ENCODE measurements around the gene ZKSCAN7.
A peak's percentile ranks its signal among the peaks of the same experiment; 100 is the strongest.

Gene ZKSCAN7

DNA sequence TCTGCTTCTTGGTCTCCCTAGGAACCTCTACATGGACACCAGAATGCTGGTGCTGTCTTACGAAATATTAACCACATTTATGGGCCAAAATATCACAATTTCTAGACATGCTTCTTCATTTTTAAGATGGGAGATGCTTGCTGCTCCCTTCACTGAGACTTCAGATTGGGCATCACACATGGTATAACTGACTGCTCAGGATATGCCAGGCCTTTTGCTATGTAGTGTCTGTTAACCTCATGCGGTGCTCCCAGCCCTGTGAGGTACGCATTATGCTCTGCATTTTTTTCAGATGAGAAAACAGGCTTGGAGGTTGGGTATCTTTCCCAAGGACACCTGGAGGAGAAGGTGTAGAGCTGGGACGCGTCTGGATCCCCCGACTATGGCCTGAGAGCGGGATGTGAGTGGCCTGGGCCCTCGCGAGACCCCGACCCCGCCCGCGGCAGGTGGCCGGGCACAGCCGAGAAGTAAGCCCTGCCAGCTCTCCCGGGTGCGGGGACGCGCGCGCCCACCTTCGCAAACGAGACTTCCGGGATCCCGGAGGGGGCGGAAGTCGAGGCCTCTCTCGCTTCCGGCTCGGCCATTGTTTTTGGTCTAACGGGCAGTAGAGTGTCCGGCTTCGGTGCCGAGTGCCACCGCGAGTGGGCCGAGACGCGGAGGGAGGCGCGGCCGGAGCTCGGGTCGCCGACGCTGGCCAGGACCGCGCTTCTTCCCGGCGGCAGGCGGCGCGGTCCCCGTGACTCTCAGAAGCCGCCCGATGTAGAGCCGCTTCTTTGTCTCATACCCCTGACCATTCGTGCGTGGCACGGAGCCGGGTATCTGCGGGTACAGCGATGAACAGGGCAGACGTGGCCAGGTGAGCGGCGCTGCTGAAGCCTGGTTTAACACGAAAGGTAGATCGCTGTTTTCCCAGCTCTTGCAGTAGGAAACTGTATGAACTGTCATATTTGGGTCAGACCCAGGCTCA is at the start of gene ZKSCAN7:
ZKSCAN7 (plus strand) TSS at position 568 of the 967 bp plus-strand sequence. CDS start 1,855 bp downstream, outside the sequence.
- H3K27me3 ChIP-seq (ENCODE audit: insufficient read depth, low read length) = peaks cover 40% of the 10 kb centered on the region
- 0 out of 2 replicates have a peak, but pooled peaks cover 3% of the 10 kb centered on the region for H3K4me1 ChIP-seq (ENCODE audit: insufficient read depth, low read length)
- H3K9me3 ChIP-seq (ENCODE audit: insufficient read depth, low read depth, low read length) = peaks cover 7% of the 10 kb centered on the region; the same call in 1 of the 2 replicates
- H3K27ac ChIP-seq (ENCODE audit: low read length) = peak within 1 kb of the TSS; percentile 13
- H3K36me3 ChIP-seq (ENCODE audit: insufficient read depth, low read depth, low read length) = peaks cover 30% of the 10 kb centered on the region
- H3K4me3 ChIP-seq (ENCODE audit: low read length) = peak within 1 kb of the TSS; percentile 99
- H3K9ac ChIP-seq (ENCODE audit: low read depth, low read length) = peak within 1 kb of the TSS; percentile 97

DNA sequence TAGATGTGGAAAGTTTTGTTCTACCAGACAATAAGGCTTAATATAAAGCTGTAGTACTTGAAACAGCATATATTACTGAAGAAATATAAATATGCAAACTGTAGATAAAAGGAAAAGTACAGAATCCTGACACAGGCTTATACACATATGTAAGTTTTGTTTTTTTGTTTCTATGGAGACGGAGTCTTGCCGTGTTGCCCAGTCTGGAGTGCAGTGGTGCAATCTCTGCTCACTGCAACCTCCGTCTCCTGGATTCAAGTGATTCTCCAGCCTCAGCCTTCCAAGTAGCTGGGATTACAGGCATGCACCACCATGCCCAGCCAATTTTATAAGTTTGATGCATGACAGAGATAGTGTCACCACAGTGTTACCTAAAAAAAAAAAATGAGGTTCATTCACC is 48.4 kb upstream of the ZKSCAN7 start:
- Histone ChIP-seq H3K4me3 (ENCODE audit: low read length) (no peak overlapping the region), H3K9ac (ENCODE audit: low read depth, low read length) (no peak overlapping the region), H3K27me3 (ENCODE audit: insufficient read depth, low read length) (no peaks in the 10 kb centered on the region), H3K4me1 (ENCODE audit: insufficient read depth, low read length) (peaks cover 14% of the 10 kb centered on the region), H3K36me3 (ENCODE audit: insufficient read depth, low read depth, low read length) (peaks cover 15% of the 10 kb centered on the region), H3K27ac (ENCODE audit: low read length) (no peak overlapping the region), H3K9me3 (ENCODE audit: insufficient read depth, low read depth, low read length) (peaks cover 10% of the 10 kb centered on the region)

DNA sequence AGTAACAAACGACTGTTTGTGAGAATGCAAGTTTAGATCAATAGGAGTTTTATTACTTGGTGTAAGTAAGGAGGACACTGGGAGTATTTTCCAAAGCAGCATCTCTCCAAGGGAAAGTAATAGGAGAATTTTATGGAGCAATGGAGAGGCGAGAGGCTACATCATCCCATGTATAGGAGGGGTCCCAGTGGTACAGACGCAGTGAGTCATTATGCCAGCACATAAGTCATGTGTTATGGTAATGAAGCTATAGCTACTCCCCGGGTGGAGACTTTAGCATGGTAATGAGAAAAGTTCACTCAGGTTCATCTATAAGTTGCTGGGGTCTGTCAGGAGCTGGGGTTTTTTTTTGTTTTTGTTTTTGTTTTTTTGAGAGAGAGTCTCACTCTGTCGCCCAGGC is 48.0 kb upstream of the ZKSCAN7 start:
- Histone ChIP-seq H3K27ac (ENCODE audit: low read length) (no peak overlapping the region), H3K9ac (ENCODE audit: low read depth, low read length) (no peak overlapping the region), H3K4me1 (ENCODE audit: insufficient read depth, low read length) (peaks cover 14% of the 10 kb centered on the region), H3K4me3 (ENCODE audit: low read length) (no peak overlapping the region), H3K9me3 (ENCODE audit: insufficient read depth, low read depth, low read length) (peaks cover 6% of the 10 kb centered on the region), H3K36me3 (ENCODE audit: insufficient read depth, low read depth, low read length) (peaks cover 11% of the 10 kb centered on the region), H3K27me3 (ENCODE audit: insufficient read depth, low read length) (no peaks in the 10 kb centered on the region)

DNA sequence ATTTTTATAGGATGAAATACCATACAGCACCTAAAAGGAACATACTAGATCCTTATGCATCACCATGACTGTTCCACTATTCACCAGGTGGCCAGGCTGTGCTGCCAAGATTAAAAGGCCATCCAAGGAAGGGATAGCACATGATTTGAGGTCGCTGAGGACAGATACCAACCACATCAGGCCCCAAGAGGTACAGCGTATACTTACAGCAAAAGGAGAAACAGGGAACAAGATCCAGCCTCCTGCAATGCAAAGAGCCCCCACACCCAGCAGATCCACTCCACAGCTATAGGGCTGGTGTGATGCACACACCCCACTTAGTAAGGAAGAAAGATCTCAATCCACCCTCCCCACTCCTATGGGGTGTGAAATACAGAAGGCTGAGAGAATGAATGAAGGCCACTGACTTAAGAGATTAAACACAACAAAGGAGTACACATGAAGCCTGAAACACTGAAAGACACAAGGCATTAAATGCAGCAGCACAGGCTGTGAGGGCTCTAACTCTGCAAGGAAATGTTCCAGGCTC is 45.5 kb upstream of the ZKSCAN7 start:
- Histone ChIP-seq H3K4me3 (ENCODE audit: low read length) (peak overlapping the region; percentile 89), H3K9me3 (ENCODE audit: insufficient read depth, low read depth, low read length) (no peaks in the 10 kb centered on the region), H3K36me3 (ENCODE audit: insufficient read depth, low read depth, low read length) (0 out of 2 replicates have a peak, but pooled peaks cover 4% of the 10 kb centered on the region), H3K9ac (ENCODE audit: low read depth, low read length) (peak overlapping the region; percentile 91), H3K27ac (ENCODE audit: low read length) (no peak overlapping the region), H3K27me3 (ENCODE audit: insufficient read depth, low read length) (no peaks in the 10 kb centered on the region), H3K4me1 (ENCODE audit: insufficient read depth, low read length) (peaks cover 14% of the 10 kb centered on the region)

DNA sequence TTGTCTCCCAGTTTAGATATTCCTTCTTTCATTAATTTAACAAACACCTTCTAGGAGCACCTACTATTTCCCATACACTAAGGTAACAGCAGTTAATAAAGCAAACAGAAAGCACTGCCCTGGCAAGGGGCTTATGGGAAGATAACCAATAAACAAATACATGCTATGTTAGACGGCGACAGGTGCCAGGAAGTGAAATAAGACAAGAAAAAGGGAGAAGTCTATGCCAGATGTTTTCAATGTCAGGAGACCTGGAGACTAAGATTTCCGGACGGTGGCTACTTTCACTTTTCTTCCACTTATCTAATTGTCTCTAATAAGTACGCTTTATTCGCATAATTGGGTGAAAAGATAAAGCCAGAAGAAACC is 45.0 kb upstream of the ZKSCAN7 start:
- Histone ChIP-seq H3K9ac (ENCODE audit: low read depth, low read length) (peak overlapping the region; percentile 91), H3K36me3 (ENCODE audit: insufficient read depth, low read depth, low read length) (0 out of 2 replicates have a peak, but pooled peaks cover 4% of the 10 kb centered on the region), H3K27ac (ENCODE audit: low read length) (no peak overlapping the region)

DNA sequence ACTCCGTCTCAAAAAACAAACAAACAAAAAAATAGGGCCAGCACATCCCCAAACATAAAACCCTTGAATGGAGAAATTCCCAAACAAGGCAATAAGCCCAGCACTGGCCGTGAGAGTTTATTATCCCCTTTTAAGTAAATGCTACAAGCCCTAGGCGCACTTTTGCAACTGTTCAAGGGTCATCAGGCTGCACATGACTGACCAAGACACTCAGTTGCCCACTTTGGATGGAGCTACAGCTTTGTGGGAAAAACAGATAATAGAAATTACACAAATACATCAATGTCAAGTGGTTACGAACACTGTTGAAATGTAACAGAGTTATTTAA is 43.8 kb upstream of the ZKSCAN7 start:
- Histone ChIP-seq H3K27ac (ENCODE audit: low read length) (no peak overlapping the region), H3K9ac (ENCODE audit: low read depth, low read length) (peak overlapping the region; percentile 88; the same call in 1 of the 2 replicates), H3K27me3 (ENCODE audit: insufficient read depth, low read length) (no peaks in the 10 kb centered on the region), H3K4me1 (ENCODE audit: insufficient read depth, low read length) (peaks cover 14% of the 10 kb centered on the region), H3K36me3 (ENCODE audit: insufficient read depth, low read depth, low read length) (no peaks in the 10 kb centered on the region), H3K4me3 (ENCODE audit: low read length) (peak overlapping the region; percentile 90), H3K9me3 (ENCODE audit: insufficient read depth, low read depth, low read length) (no peaks in the 10 kb centered on the region)

More for the DNA sequence above, 45.0 kb upstream of the ZKSCAN7 start:
- Histone ChIP-seq H3K4me1 (ENCODE audit: insufficient read depth, low read length) (peaks cover 14% of the 10 kb centered on the region), H3K4me3 (ENCODE audit: low read length) (peak overlapping the region; percentile 89), H3K27me3 (ENCODE audit: insufficient read depth, low read length) (no peaks in the 10 kb centered on the region), H3K9me3 (ENCODE audit: insufficient read depth, low read depth, low read length) (no peaks in the 10 kb centered on the region)

DNA sequence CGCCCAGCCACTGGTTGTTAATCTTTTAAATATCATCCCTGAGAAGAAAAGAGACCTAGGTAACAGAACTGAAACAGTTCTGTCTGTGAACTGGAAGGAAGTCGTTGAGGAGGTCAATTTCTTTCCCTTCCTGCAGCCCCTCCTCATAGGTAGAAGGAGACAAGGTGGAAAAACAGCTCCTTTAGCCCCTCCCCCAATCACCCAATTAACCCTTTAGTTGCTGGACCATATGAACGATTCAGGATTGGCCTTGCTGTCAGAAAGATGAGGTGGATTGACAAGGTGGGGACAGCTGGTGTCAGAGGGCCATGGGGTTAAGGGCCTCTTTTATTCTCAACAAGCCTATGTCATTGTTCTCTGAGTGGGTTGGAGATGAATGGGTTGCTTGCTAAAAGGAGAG is 41.5 kb upstream of the ZKSCAN7 start:
- Histone ChIP-seq H3K9ac (ENCODE audit: low read depth, low read length) (no peak overlapping the region), H3K36me3 (ENCODE audit: insufficient read depth, low read depth, low read length) (no peaks in the 10 kb centered on the region), H3K4me1 (ENCODE audit: insufficient read depth, low read length) (peaks cover 9% of the 10 kb centered on the region)

DNA sequence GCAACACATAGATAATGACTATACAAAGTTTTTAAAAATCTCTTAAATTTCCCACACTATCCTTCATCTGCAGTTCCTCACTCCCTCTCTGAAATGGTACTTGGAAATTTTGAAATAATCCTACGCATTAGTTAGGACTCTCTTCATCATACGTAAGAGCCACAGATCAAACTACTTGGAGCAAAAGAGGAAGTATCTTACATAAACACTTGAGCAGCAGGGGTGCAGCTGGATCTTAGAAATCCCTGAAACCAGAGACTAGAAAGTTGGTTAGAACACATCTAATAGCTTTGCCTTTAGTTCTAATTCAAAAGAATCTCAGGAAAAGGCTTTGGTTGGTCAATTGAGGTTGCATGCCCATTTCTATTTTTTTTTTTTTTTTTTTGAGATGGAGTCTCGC is 38.8 kb upstream of the ZKSCAN7 start:
- H3K27ac ChIP-seq (ENCODE audit: low read length) = no peak overlapping the region

More for the DNA sequence above, 41.5 kb upstream of the ZKSCAN7 start:
- Histone ChIP-seq H3K27me3 (ENCODE audit: insufficient read depth, low read length) (no peaks in the 10 kb centered on the region), H3K27ac (ENCODE audit: low read length) (no peak overlapping the region), H3K9me3 (ENCODE audit: insufficient read depth, low read depth, low read length) (no peaks in the 10 kb centered on the region), H3K4me3 (ENCODE audit: low read length) (no peak overlapping the region)

DNA sequence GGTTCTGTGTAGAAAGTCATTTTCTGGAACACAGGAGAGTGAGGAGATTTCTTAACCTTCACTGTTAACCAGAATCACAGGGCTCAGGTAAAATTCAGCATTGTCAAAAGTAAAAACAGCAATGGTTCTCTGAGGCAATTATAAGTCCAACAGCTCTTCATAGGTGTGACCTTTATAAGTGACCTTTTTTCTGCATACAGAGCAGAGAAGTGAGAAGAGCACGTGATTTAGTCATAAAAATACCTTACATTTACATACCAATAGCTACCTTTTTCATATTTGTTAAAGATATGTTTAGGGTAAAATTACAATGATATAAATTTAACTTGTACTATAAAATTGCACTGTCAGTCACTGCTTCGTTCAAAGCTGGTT is 36.2 kb upstream of the ZKSCAN7 start:
- H3K4me3 ChIP-seq (ENCODE audit: low read length) = no peak overlapping the region
- no peaks in the 10 kb centered on the region for H3K27me3 ChIP-seq (ENCODE audit: insufficient read depth, low read length)
- H3K27ac ChIP-seq (ENCODE audit: low read length) = no peak overlapping the region
- H3K9me3 ChIP-seq (ENCODE audit: insufficient read depth, low read depth, low read length) = no peaks in the 10 kb centered on the region
- no peaks in the 10 kb centered on the region for H3K36me3 ChIP-seq (ENCODE audit: insufficient read depth, low read depth, low read length)
- no peak overlapping the region for H3K9ac ChIP-seq (ENCODE audit: low read depth, low read length)
- H3K4me1 ChIP-seq (ENCODE audit: insufficient read depth, low read length) = no peaks in the 10 kb centered on the region; the same call in 1 of the 2 replicates

More for the DNA sequence above, 38.8 kb upstream of the ZKSCAN7 start:
- Histone ChIP-seq H3K27me3 (ENCODE audit: insufficient read depth, low read length) (no peaks in the 10 kb centered on the region), H3K4me3 (ENCODE audit: low read length) (no peak overlapping the region), H3K9me3 (ENCODE audit: insufficient read depth, low read depth, low read length) (no peaks in the 10 kb centered on the region), H3K9ac (ENCODE audit: low read depth, low read length) (no peak overlapping the region), H3K4me1 (ENCODE audit: insufficient read depth, low read length) (peaks cover 3% of the 10 kb centered on the region; the same call in 1 of the 2 replicates), H3K36me3 (ENCODE audit: insufficient read depth, low read depth, low read length) (no peaks in the 10 kb centered on the region)

DNA sequence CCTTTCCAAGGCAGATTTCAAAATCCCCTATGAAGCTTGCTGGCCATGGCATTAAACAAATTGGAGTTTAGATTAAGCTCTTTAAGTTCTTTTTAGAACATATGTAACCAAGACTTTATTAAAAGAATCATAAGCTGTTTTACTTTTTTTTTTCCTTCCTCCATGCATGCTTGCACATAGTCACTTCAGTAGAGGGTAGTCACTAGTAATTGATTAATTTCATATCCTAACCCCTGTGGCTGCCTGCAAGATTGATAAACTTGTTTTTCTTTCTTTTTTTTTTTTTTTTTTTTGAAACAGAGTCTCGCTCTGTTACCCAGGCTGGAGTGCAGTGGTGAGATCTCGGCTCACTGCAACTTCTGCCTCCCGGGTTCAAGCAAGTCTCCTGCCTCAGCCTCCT is 33.3 kb upstream of the ZKSCAN7 start:
- Histone ChIP-seq H3K4me1 (ENCODE audit: insufficient read depth, low read length) (no peaks in the 10 kb centered on the region; the same call in 1 of the 2 replicates), H3K27ac (ENCODE audit: low read length) (no peak overlapping the region), H3K27me3 (ENCODE audit: insufficient read depth, low read length) (no peaks in the 10 kb centered on the region), H3K4me3 (ENCODE audit: low read length) (no peak overlapping the region), H3K9ac (ENCODE audit: low read depth, low read length) (no peak overlapping the region), H3K9me3 (ENCODE audit: insufficient read depth, low read depth, low read length) (no peaks in the 10 kb centered on the region), H3K36me3 (ENCODE audit: insufficient read depth, low read depth, low read length) (no peaks in the 10 kb centered on the region)

DNA sequence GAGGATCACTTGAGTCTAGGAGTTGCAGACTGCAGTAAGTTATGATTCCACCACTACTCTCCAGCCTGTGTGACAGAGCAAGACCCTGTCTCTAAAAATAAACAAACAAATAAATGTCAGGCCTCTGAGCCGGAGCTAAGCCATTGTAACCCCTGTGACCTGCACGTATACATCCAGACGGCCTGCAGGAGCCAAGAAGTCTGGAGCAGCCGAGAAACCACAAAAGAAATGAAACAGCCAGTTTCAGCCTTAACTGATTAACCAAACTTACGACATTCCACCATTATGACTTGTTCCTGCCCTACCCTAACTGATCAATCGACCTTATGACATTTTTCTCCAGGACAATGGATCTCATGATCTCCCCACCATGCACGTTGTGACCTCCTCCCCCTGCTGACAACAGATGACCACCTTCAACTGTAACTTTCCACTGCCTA is 32.5 kb upstream of the ZKSCAN7 start:
- H3K9ac ChIP-seq (ENCODE audit: low read depth, low read length) = no peak overlapping the region
- no peaks in the 10 kb centered on the region for H3K27me3 ChIP-seq (ENCODE audit: insufficient read depth, low read length)
- no peaks in the 10 kb centered on the region; the same call in 1 of the 2 replicates for H3K4me1 ChIP-seq (ENCODE audit: insufficient read depth, low read length)
- no peaks in the 10 kb centered on the region for H3K36me3 ChIP-seq (ENCODE audit: insufficient read depth, low read depth, low read length)
- no peak overlapping the region for H3K4me3 ChIP-seq (ENCODE audit: low read length)
- no peak overlapping the region for H3K27ac ChIP-seq (ENCODE audit: low read length)
- H3K9me3 ChIP-seq (ENCODE audit: insufficient read depth, low read depth, low read length) = no peaks in the 10 kb centered on the region

DNA sequence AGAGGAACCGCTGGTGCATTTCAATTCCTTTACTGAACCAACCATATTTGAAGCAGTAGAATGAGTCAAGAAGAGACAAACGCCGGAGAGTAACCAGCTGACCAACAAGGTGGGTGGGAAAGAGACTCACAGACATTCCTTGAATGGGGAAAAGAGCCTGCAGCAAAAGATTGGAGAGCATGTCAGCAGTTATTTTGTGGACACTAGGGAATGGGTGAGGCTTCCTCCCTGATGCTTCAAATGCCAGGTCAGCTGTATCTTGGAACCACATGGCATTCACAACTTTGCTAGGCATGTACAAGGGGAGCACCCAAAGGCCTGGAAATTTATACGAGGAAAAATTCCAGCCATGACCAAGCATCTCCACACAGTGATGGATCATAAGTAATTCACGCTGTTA is 29.9 kb upstream of the ZKSCAN7 start:
- Histone ChIP-seq H3K4me1 (ENCODE audit: insufficient read depth, low read length) (no peaks in the 10 kb centered on the region; the same call in 1 of the 2 replicates), H3K27me3 (ENCODE audit: insufficient read depth, low read length) (peaks cover 19% of the 10 kb centered on the region), H3K4me3 (ENCODE audit: low read length) (no peak overlapping the region), H3K36me3 (ENCODE audit: insufficient read depth, low read depth, low read length) (no peaks in the 10 kb centered on the region), H3K9me3 (ENCODE audit: insufficient read depth, low read depth, low read length) (no peaks in the 10 kb centered on the region), H3K9ac (ENCODE audit: low read depth, low read length) (no peak overlapping the region), H3K27ac (ENCODE audit: low read length) (no peak overlapping the region)
